ENCODE results near the gene SLC51A. TPM values are rescaled to one million over a fixed set of nuclear protein-coding genes. Genes with fewer than 3 reads are reported as not detected.
A peak's percentile ranks its signal among the peaks of the same experiment; 100 is the strongest.

Gene SLC51A
- total and polyA plus RNA-seq, 2 of the 13 experiments (the other 11 are each of a cell fraction or from before 2014, with no cell fraction given) = 4.3 to 48.8 TPM

DNA sequence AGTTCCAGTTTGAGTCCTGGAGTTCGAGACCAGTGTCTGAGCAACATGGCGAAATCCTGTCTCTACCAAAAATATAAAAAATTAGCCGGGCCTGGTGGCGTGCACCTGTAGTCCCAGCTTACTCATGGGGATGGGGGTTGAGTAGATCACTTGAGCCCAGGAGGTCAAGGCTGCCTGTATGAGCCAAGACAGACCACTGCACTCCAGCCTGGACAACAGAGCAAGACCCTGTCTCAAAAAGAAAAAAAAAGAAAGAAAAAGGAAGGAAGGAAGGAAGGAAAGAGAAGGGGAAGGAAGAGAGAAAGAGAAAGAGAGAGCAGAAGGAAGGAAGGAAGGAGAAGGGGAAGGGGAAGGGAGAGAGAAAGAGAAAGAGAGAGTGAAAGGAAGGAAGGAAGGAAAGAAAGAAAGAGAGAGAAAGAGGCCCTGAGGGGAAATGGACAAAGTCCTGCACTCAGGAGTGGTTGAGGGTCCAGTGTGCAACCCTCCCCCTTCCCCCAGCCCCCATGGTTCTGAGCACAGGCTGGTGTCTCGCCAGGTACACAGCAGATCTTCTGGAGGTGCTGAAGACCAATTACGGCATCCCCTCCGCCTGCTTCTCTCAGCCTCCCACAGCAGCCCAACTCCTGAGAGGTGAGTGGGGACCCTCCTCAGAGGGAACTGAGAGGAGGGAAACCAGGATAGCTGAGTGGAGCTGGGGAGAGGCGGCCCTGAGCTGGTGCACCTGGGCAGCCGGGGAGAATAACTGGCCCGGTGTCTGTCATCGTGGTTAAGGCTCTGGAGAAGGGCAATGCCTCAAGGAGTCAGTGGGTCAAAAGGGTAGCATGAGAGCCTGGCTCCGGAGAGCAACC, 1.2 kb downstream of the SLC51A start:
- in situ Hi-C loops (cut with HindIII; ENCODE audit: extremely low pct_ligation_motif_present, low pct_unique_long_range_greater_than_20kb) (no loop called here), intact Hi-C loops (cut with micrococcal nuclease; ENCODE audit: unreplicated experiment) (no loop called here)
- DNase-seq (ENCODE audit: low spot score) (no peak), ATAC-seq (no peak), FAIRE-seq (no peak)
- Histone ChIP-seq H3K27me3 (ENCODE audit: control insufficient read depth in 1 of 2, insufficient read depth in 2 of 2, low read length in 2 of 2) (no peaks in the 10 kb centered on the region; a peak in 1 of 5 replicates), H3K79me2 (ENCODE audit: insufficient read depth, low read length) (no peaks in the 10 kb centered on the region), H4K20me1 (ENCODE audit: insufficient read depth, low read length) (no peaks in the 10 kb centered on the region), H3K36me3 (replicated peaks in 1 of 2; ENCODE audit: control insufficient read depth in 1 of 2, insufficient read depth in 2 of 2, low read length in 2 of 2) (no peaks in the 10 kb centered on the region), H3K4me1 (ENCODE audit: insufficient read depth, low read length) (peaks cover 74% of the 10 kb centered on the region), H3K9me3 (ENCODE audit: low read length) (no peaks in the 10 kb centered on the region), H2AFZ (ENCODE audit: low read length) (no peak overlapping the region), H3K4me3 (replicated peaks in 1 of 3; ENCODE audit: insufficient read depth in 1 of 3, low read depth in 2 of 3, low read length in 3 of 3) (peak overlapping the region in 2 of 3 experiments; percentile 63 to 79; a peak in 2 of 6 replicates), H3K9ac (ENCODE audit: insufficient read depth, low read depth, low read length) (peak overlapping the region; percentile 47; the same call in 1 of the 2 replicates), H3K4me2 (ENCODE audit: low read depth, low read length) (peak overlapping the region; percentile 79), H3K27ac (ENCODE audit: extremely low read length, insufficient read depth, low read length) (peak overlapping the region; percentile 44)
- CTCF ChIA-PET (ENCODE audit: low intra/inter-chr PET ratio, low total read pairs) = no interaction called here
- BruUV-seq (replicated peaks) = no TSS peak
- WGBS (ENCODE audit: low lambda C conversion rate) = 83% methylated on average over 12 of the region's 12 CpGs
- POLR2A ChIA-PET = no interaction called here
- TF ChIP-seq, protein P1, sequence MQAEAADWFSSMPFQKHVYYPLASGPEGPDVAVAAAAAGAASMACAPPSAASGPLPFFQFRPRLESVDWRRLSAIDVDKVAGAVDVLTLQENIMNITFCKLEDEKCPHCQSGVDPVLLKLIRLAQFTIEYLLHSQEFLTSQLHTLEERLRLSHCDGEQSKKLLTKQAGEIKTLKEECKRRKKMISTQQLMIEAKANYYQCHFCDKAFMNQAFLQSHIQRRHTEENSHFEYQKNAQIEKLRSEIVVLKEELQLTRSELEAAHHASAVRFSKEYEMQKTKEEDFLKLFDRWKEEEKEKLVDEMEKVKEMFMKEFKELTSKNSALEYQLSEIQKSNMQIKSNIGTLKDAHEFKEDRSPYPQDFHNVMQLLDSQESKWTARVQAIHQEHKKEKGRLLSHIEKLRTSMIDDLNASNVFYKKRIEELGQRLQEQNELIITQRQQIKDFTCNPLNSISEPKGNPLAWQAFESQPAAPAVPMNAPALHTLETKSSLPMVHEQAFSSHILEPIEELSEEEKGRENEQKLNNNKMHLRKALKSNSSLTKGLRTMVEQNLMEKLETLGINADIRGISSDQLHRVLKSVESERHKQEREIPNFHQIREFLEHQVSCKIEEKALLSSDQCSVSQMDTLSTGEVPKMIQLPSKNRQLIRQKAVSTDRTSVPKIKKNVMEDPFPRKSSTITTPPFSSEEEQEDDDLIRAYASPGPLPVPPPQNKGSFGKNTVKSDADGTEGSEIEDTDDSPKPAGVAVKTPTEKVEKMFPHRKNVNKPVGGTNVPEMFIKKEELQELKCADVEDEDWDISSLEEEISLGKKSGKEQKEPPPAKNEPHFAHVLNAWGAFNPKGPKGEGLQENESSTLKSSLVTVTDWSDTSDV (CRISPR knock-in tag; IDR thresholded peaks at IDR 0.05) = no peak
- TF ChIP-seq, protein P2, sequence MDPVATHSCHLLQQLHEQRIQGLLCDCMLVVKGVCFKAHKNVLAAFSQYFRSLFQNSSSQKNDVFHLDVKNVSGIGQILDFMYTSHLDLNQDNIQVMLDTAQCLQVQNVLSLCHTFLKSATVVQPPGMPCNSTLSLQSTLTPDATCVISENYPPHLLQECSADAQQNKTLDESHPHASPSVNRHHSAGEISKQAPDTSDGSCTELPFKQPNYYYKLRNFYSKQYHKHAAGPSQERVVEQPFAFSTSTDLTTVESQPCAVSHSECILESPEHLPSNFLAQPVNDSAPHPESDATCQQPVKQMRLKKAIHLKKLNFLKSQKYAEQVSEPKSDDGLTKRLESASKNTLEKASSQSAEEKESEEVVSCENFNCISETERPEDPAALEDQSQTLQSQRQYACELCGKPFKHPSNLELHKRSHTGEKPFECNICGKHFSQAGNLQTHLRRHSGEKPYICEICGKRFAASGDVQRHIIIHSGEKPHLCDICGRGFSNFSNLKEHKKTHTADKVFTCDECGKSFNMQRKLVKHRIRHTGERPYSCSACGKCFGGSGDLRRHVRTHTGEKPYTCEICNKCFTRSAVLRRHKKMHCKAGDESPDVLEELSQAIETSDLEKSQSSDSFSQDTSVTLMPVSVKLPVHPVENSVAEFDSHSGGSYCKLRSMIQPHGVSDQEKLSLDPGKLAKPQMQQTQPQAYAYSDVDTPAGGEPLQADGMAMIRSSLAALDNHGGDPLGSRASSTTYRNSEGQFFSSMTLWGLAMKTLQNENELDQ (CRISPR knock-in tag; IDR thresholded peaks at IDR 0.05; ENCODE audit: borderline replicate concordance) = no peak
- TF ChIP-seq, protein P3, sequence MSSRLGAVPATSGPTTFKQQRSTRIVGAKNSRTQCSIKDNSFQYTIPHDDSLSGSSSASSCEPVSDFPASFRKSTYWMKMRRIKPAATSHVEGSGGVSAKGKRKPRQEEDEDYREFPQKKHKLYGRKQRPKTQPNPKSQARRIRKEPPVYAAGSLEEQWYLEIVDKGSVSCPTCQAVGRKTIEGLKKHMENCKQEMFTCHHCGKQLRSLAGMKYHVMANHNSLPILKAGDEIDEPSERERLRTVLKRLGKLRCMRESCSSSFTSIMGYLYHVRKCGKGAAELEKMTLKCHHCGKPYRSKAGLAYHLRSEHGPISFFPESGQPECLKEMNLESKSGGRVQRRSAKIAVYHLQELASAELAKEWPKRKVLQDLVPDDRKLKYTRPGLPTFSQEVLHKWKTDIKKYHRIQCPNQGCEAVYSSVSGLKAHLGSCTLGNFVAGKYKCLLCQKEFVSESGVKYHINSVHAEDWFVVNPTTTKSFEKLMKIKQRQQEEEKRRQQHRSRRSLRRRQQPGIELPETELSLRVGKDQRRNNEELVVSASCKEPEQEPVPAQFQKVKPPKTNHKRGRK (CRISPR knock-in tag; IDR thresholded peaks at IDR 0.05) = peak; percentile 92
- 0 out of 2 replicates have a peak, but pooled peaks have one; percentile 49 for TF ChIP-seq ZNF724P (CRISPR knock-in tag; IDR thresholded peaks at IDR 0.05; ENCODE audit: borderline replicate concordance)
- TF ChIP-seq, protein P4, sequence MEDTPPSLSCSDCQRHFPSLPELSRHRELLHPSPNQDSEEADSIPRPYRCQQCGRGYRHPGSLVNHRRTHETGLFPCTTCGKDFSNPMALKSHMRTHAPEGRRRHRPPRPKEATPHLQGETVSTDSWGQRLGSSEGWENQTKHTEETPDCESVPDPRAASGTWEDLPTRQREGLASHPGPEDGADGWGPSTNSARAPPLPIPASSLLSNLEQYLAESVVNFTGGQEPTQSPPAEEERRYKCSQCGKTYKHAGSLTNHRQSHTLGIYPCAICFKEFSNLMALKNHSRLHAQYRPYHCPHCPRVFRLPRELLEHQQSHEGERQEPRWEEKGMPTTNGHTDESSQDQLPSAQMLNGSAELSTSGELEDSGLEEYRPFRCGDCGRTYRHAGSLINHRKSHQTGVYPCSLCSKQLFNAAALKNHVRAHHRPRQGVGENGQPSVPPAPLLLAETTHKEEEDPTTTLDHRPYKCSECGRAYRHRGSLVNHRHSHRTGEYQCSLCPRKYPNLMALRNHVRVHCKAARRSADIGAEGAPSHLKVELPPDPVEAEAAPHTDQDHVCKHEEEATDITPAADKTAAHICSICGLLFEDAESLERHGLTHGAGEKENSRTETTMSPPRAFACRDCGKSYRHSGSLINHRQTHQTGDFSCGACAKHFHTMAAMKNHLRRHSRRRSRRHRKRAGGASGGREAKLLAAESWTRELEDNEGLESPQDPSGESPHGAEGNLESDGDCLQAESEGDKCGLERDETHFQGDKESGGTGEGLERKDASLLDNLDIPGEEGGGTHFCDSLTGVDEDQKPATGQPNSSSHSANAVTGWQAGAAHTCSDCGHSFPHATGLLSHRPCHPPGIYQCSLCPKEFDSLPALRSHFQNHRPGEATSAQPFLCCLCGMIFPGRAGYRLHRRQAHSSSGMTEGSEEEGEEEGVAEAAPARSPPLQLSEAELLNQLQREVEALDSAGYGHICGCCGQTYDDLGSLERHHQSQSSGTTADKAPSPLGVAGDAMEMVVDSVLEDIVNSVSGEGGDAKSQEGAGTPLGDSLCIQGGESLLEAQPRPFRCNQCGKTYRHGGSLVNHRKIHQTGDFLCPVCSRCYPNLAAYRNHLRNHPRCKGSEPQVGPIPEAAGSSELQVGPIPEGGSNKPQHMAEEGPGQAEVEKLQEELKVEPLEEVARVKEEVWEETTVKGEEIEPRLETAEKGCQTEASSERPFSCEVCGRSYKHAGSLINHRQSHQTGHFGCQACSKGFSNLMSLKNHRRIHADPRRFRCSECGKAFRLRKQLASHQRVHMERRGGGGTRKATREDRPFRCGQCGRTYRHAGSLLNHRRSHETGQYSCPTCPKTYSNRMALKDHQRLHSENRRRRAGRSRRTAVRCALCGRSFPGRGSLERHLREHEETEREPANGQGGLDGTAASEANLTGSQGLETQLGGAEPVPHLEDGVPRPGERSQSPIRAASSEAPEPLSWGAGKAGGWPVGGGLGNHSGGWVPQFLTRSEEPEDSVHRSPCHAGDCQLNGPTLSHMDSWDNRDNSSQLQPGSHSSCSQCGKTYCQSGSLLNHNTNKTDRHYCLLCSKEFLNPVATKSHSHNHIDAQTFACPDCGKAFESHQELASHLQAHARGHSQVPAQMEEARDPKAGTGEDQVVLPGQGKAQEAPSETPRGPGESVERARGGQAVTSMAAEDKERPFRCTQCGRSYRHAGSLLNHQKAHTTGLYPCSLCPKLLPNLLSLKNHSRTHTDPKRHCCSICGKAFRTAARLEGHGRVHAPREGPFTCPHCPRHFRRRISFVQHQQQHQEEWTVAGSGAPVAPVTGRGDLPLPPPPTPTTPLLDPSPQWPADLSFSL (CRISPR knock-in tag; IDR thresholded peaks at IDR 0.05) = no peak
